Osteocyte (in vitro differentiated cells): ENCODE results near the gene FOXD3. TPM values are rescaled to one million over a fixed set of nuclear protein-coding genes. Genes with fewer than 3 reads are reported as not detected.
A peak's percentile ranks its signal among the peaks of the same experiment; 100 is the strongest.

Experiments
- DNase-seq: peaks from one replicate; pipeline ENCODE4 v3.0.0; 2021; ENCODE audit warnings: mixed read lengths; ENCODE audit not compliant: unreplicated experiment; ENCODE audit errors: extremely low spot score
- H3K27ac Mint-ChIP-seq: one replicate; pipeline ENCODE4 v1.8.0; 2021; ENCODE audit warnings: mild to moderate bottlenecking, mixed read lengths; ENCODE audit not compliant: unreplicated experiment
- H3K27me3 Mint-ChIP-seq: one replicate; pipeline ENCODE4 v1.8.0; 2021; ENCODE audit warnings: mixed read lengths; ENCODE audit not compliant: unreplicated experiment
- H3K36me3 Mint-ChIP-seq: one replicate; pipeline ENCODE4 v1.8.0; 2021; ENCODE audit warnings: mixed read lengths; ENCODE audit not compliant: unreplicated experiment
- H3K4me1 Mint-ChIP-seq: one replicate; pipeline ENCODE4 v1.8.0; 2021; ENCODE audit warnings: mixed read lengths; ENCODE audit not compliant: unreplicated experiment
- H3K4me3 Mint-ChIP-seq: one replicate; pipeline ENCODE4 v1.8.0; 2021; ENCODE audit warnings: mild to moderate bottlenecking, moderate library complexity, mixed read lengths; ENCODE audit not compliant: unreplicated experiment
- H3K9me3 Mint-ChIP-seq: one replicate; pipeline ENCODE4 v1.8.0; 2021; ENCODE audit warnings: mixed read lengths; ENCODE audit not compliant: unreplicated experiment
- long read RNA-seq: library from polyadenylated mRNA; unstranded; transcript quantifications from one replicate; pipeline ENCODE4 v2.0.0, GENCODE V29; 2021
- total RNA-seq: library from RNA; stranded (reverse); gene quantifications from 2 replicates; pipeline ENCODE4 v1.2.1, GENCODE V29; 2021
- TF ChIP-seq, protein P1 (sequence below): fragments of 200-600 bp; sonication (generic); IDR thresholded peaks from 2 replicates; pipeline ENCODE4 v1.5.0; 2021; ENCODE audit warnings: antibody characterized with exemption, mild to moderate bottlenecking, moderate library complexity

FOXD3 gene
- not detected in 2 replicates for total RNA-seq
- long read RNA-seq = 0 reads

- no peak within 1 kb of the TSS for H3K27ac Mint-ChIP-seq
- TF ChIP-seq, protein P1, sequence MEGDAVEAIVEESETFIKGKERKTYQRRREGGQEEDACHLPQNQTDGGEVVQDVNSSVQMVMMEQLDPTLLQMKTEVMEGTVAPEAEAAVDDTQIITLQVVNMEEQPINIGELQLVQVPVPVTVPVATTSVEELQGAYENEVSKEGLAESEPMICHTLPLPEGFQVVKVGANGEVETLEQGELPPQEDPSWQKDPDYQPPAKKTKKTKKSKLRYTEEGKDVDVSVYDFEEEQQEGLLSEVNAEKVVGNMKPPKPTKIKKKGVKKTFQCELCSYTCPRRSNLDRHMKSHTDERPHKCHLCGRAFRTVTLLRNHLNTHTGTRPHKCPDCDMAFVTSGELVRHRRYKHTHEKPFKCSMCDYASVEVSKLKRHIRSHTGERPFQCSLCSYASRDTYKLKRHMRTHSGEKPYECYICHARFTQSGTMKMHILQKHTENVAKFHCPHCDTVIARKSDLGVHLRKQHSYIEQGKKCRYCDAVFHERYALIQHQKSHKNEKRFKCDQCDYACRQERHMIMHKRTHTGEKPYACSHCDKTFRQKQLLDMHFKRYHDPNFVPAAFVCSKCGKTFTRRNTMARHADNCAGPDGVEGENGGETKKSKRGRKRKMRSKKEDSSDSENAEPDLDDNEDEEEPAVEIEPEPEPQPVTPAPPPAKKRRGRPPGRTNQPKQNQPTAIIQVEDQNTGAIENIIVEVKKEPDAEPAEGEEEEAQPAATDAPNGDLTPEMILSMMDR = no peak
Observed at GRCh38 chr1:63322114-63322943, at the start of gene FOXD3. FOXD3 (plus strand) TSS chr1:63322567; CDS start chr1:63323059, 492 bp downstream.

GRCh38 chr1:63272811-63273210 is 49.6 kb upstream of the FOXD3 start:
- TF ChIP-seq, protein P1 = no peak
- peaks cover 41% of the 10 kb centered on the region for H3K27me3 Mint-ChIP-seq
- no peaks in the 10 kb centered on the region for H3K4me1 Mint-ChIP-seq
- no peak for DNase-seq
- H3K36me3 Mint-ChIP-seq = no peaks in the 10 kb centered on the region
- no peak overlapping the region for H3K27ac Mint-ChIP-seq
- H3K4me3 Mint-ChIP-seq = no peak overlapping the region
- no peaks in the 10 kb centered on the region for H3K9me3 Mint-ChIP-seq

More at GRCh38 chr1:63322114-63322943, at the start of gene FOXD3:
- H3K4me3 Mint-ChIP-seq = peak within 1 kb of the TSS; percentile 73
- DNase-seq = no peak
- peaks cover 10% of the 10 kb centered on the region for H3K36me3 Mint-ChIP-seq
- H3K9me3 Mint-ChIP-seq = peaks cover 6% of the 10 kb centered on the region
- H3K27me3 Mint-ChIP-seq = peaks cover 79% of the 10 kb centered on the region
- peaks cover 27% of the 10 kb centered on the region for H3K4me1 Mint-ChIP-seq

GRCh38 chr1:63274371-63274770 is 48.0 kb upstream of the FOXD3 start:
- Mint-ChIP-seq H3K4me3 (no peak overlapping the region), H3K27me3 (peaks cover 42% of the 10 kb centered on the region), H3K9me3 (no peaks in the 10 kb centered on the region), H3K27ac (no peak overlapping the region), H3K36me3 (no peaks in the 10 kb centered on the region), H3K4me1 (no peaks in the 10 kb centered on the region)
- TF ChIP-seq, protein P1 = no peak
- no peak for DNase-seq

GRCh38 chr1:63274979-63275378 is 47.4 kb upstream of the FOXD3 start:
- no peaks in the 10 kb centered on the region for H3K36me3 Mint-ChIP-seq
- H3K27ac Mint-ChIP-seq = no peak overlapping the region
- DNase-seq = no peak
- H3K9me3 Mint-ChIP-seq = no peaks in the 10 kb centered on the region
- H3K4me1 Mint-ChIP-seq = no peaks in the 10 kb centered on the region
- TF ChIP-seq, protein P1 = no peak
- no peak overlapping the region for H3K4me3 Mint-ChIP-seq
- peaks cover 42% of the 10 kb centered on the region for H3K27me3 Mint-ChIP-seq

DNA sequence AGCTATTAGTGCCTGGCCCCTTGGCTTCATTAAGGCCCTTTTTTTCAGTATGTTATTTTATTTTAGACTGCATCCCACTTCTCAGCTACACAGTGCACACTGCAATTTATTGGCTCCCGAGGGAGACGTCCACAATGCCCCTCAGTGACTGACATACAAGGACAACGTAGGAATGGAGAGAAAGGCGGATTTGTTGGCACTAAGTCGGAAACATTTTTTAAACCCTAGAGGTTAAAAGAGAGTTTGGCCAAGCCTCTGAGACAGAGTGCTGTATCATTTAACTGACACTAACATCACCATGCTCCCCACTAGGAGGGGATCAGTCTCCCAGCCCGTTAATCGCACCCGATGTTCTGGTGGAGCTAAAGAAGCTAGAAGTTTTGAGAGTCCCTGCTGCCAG is 45.7 kb upstream of the FOXD3 start:
- Mint-ChIP-seq H3K4me1 (no peaks in the 10 kb centered on the region), H3K27ac (no peak overlapping the region), H3K4me3 (no peak overlapping the region), H3K9me3 (no peaks in the 10 kb centered on the region), H3K27me3 (peaks cover 44% of the 10 kb centered on the region), H3K36me3 (no peaks in the 10 kb centered on the region)
- no peak for DNase-seq
- TF ChIP-seq, protein P1 = no peak
